Hematopoietic multipotent progenitor cell treated with erythropoietin and hydrocortisone succinate and interleukin-3 and kit ligand, for 8 days (in vitro differentiated cells): ENCODE results near the gene PRDX5.

Experiments used
- DNase-seq: peaks from one replicate; pipeline ENCODE4 v3.0.0-alpha.2; 2015

Gene PRDX5

GRCh38 chr11:64317961-64318765 is at the start of gene PRDX5:
TSS of gene PRDX5 (plus strand) at chr11:64318121. CDS start at chr11:64318216, 95 bp downstream.
- peak; percentile 98 for DNase-seq

- peak; percentile 51 for DNase-seq
Observed at GRCh38 chr11:64268893-64269539, 48.9 kb upstream of the PRDX5 start.

GRCh38 chr11:64269540-64270220 is 48.2 kb upstream of the PRDX5 start:
- peak; percentile 100 for DNase-seq

- no peak for DNase-seq
Observed at GRCh38 chr11:64275031-64275800, 42.7 kb upstream of the PRDX5 start.

- no peak for DNase-seq
Observed at GRCh38 chr11:64275841-64276240, 42.1 kb upstream of the PRDX5 start.

- DNase-seq: peak; percentile 73
Observed at GRCh38 chr11:64276653-64277431, 41.1 kb upstream of the PRDX5 start.

GRCh38 chr11:64278576-64279190 is 39.2 kb upstream of the PRDX5 start:
- DNase-seq: no peak

- no peak for DNase-seq
Observed at GRCh38 chr11:64281957-64282770, 35.8 kb upstream of the PRDX5 start.

GRCh38 chr11:64283092-64283491 is 34.8 kb upstream of the PRDX5 start:
- no peak for DNase-seq

GRCh38 chr11:64284048-64284961 is 33.6 kb upstream of the PRDX5 start, which contains the start of gene BAD:
TSS of gene BAD (minus strand) at chr11:64284665. CDS start at chr11:64284368, 297 bp downstream.
- peak; percentile 94 for DNase-seq

GRCh38 chr11:64284962-64285884 is 32.7 kb upstream of the PRDX5 start, which contains the start of gene GPR137:
TSS of gene GPR137 (plus strand) at chr11:64285848. CDS start at chr11:64286525, 677 bp downstream.
- peak; percentile 85 for DNase-seq

GRCh38 chr11:64285885-64286800 is 31.8 kb upstream of the PRDX5 start:
- peak; percentile 61 for DNase-seq

GRCh38 chr11:64286801-64287159 is 31.1 kb upstream of the PRDX5 start:
- no peak for DNase-seq

GRCh38 chr11:64287676-64288352 is 30.1 kb upstream of the PRDX5 start:
- no peak for DNase-seq

GRCh38 chr11:64288353-64288750 is 29.6 kb upstream of the PRDX5 start:
- no peak for DNase-seq

GRCh38 chr11:64289002-64289564 is 28.8 kb upstream of the PRDX5 start:
- DNase-seq: no peak
